ENCODE measurements around the gene DCXR. TPM values are rescaled to one million over a fixed set of nuclear protein-coding genes. Genes with fewer than 3 reads are reported as not detected.

The DCXR gene
- total and polyA plus RNA-seq, 2 of the 13 experiments (the other 11 are each of a cell fraction or from before 2014, with no cell fraction given): 287 to 311 TPM

DNA sequence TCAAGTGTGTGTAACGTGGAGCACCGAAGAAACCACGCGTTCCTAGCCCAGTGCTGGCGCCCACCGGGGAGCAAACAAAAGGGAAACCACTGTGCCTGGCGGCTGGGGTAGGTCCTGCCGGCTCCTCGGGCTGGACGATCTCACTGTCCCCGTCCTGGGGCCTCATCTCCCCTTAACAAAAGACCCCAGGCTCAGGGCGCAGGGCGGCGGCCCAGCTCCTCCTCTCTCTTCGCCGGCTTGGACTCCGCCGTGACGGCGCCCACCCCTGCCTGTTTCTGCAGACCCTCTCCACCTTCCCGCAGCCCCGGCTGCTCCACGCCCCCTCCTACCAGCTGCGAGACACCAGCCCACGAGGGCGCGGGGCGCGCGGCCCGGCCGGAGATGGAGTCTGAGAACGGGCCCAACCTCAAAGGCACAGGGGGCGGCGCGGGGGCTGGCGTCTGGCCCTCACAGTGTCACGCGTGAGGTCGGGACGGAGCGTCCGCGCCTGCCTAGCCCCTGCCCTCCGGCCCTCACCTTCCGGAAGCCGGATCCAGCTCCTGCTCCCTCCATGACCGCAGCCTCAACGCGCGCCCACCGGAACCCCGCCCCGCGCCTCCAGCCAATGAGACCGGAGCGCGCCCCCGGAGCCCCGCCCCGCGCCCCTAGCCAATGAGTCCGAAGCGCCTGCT is 15.1 kb downstream of the DCXR start, which contains the start of gene CENPX (continued):
- TF ChIP-seq, protein P1, sequence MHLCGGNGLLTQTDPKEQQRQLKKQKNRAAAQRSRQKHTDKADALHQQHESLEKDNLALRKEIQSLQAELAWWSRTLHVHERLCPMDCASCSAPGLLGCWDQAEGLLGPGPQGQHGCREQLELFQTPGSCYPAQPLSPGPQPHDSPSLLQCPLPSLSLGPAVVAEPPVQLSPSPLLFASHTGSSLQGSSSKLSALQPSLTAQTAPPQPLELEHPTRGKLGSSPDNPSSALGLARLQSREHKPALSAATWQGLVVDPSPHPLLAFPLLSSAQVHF (CRISPR knock-in tag; IDR thresholded peaks at IDR 0.05): peak; percentile 68; the same call in 1 of the 2 replicates
- no peak; the same call in none of the 2 replicates for TF ChIP-seq SAFB2 (CRISPR knock-in tag; IDR thresholded peaks at IDR 0.05; ENCODE audit: borderline replicate concordance, low read depth)
- no peak for TF ChIP-seq HNF1A (IDR thresholded peaks at IDR 0.05; ENCODE audit: low read depth)
- TF ChIP-seq HNF1A (CRISPR knock-in tag; IDR thresholded peaks at IDR 0.05; ENCODE audit: borderline replicate concordance): peak; percentile 51; the same call in 1 of the 2 replicates
- no peak for TF ChIP-seq SMAD3 (CRISPR knock-in tag; IDR thresholded peaks at IDR 0.05)
- peak; percentile 70 for TF ChIP-seq ZFY (CRISPR knock-in tag; IDR thresholded peaks at IDR 0.05)
- TF ChIP-seq ZFP36L1 (CRISPR knock-in tag; IDR thresholded peaks at IDR 0.05): no peak
- no peak for TF ChIP-seq ZNF225 (CRISPR knock-in tag; IDR thresholded peaks at IDR 0.05)
- TF ChIP-seq REST (IDR thresholded peaks at IDR 0.05; ENCODE audit: borderline replicate concordance in 1 of 2, low read depth in 1 of 2, low read length in 2 of 2): peak in 1 of 2 experiments; percentile 30; a peak in 1 of 4 replicates
- no peak for TF ChIP-seq POLR2AphosphoS2 (IDR thresholded peaks at IDR 0.05; ENCODE audit: low read depth, low read length)
- no peak for TF ChIP-seq ZNF3 (CRISPR knock-in tag; IDR thresholded peaks at IDR 0.05)
- TF ChIP-seq, protein P2, sequence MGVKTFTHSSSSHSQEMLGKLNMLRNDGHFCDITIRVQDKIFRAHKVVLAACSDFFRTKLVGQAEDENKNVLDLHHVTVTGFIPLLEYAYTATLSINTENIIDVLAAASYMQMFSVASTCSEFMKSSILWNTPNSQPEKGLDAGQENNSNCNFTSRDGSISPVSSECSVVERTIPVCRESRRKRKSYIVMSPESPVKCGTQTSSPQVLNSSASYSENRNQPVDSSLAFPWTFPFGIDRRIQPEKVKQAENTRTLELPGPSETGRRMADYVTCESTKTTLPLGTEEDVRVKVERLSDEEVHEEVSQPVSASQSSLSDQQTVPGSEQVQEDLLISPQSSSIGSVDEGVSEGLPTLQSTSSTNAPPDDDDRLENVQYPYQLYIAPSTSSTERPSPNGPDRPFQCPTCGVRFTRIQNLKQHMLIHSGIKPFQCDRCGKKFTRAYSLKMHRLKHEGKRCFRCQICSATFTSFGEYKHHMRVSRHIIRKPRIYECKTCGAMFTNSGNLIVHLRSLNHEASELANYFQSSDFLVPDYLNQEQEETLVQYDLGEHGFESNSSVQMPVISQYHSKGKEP (CRISPR knock-in tag; IDR thresholded peaks at IDR 0.05): no peak
- TF ChIP-seq, protein P3, sequence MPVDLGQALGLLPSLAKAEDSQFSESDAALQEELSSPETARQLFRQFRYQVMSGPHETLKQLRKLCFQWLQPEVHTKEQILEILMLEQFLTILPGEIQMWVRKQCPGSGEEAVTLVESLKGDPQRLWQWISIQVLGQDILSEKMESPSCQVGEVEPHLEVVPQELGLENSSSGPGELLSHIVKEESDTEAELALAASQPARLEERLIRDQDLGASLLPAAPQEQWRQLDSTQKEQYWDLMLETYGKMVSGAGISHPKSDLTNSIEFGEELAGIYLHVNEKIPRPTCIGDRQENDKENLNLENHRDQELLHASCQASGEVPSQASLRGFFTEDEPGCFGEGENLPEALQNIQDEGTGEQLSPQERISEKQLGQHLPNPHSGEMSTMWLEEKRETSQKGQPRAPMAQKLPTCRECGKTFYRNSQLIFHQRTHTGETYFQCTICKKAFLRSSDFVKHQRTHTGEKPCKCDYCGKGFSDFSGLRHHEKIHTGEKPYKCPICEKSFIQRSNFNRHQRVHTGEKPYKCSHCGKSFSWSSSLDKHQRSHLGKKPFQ (CRISPR knock-in tag; IDR thresholded peaks at IDR 0.05; ENCODE audit: insufficient replicate concordance): no peak
- TF ChIP-seq ATF7-NPFF (CRISPR knock-in tag; IDR thresholded peaks at IDR 0.05; ENCODE audit: low read depth): peak; percentile 22; the same call in 1 of the 2 replicates
- 0 out of 2 replicates have a peak, but pooled peaks have one; percentile 15 for TF ChIP-seq CBX5 (CRISPR knock-in tag; IDR thresholded peaks at IDR 0.05; ENCODE audit: borderline replicate concordance)
